Nephron progenitor cell (in vitro differentiated cells): ENCODE results near the gene CAMK1G.

ENCODE experiments used
- DNase-seq: peaks from one replicate; pipeline ENCODE4 v3.0.0; 2021
- H3K27ac Mint-ChIP-seq: 2 replicates; pipeline ENCODE4 v1.8.0; 2021; ENCODE audit warnings: mild to moderate bottlenecking, moderate library complexity, mixed read lengths
- H3K27me3 Mint-ChIP-seq: 2 replicates; pipeline ENCODE4 v1.8.0; 2021; ENCODE audit warnings: mild to moderate bottlenecking, low read depth, mixed read lengths; ENCODE audit not compliant: poor library complexity
- H3K36me3 Mint-ChIP-seq: 2 replicates; pipeline ENCODE4 v1.8.0; 2021; ENCODE audit warnings: low read depth, mixed read lengths
- H3K4me1 Mint-ChIP-seq: 2 replicates; pipeline ENCODE4 v1.8.0; 2021; ENCODE audit warnings: mixed read lengths
- H3K4me3 Mint-ChIP-seq: 2 replicates; pipeline ENCODE4 v1.8.0; 2021; ENCODE audit warnings: mild to moderate bottlenecking, moderate library complexity, mixed read lengths
- H3K9me3 Mint-ChIP-seq: 2 replicates; pipeline ENCODE4 v1.8.0; 2021; ENCODE audit warnings: mild to moderate bottlenecking, moderate library complexity, mixed read lengths
- CTCF ChIP-seq: fragments of 200-600 bp; sonication (generic); IDR thresholded peaks from 2 replicates; pipeline ENCODE4 v1.5.0; 2021; ENCODE audit warnings: antibody characterized with exemption

The CAMK1G gene

GRCh38 chr1:209634005-209634737, 50.7 kb downstream of the CAMK1G start:
- no peaks in the 10 kb centered on the region for H3K36me3 Mint-ChIP-seq

GRCh38 chr1:209635850-209636249, 52.3 kb downstream of the CAMK1G start:
- Mint-ChIP-seq H3K9me3 (no peaks in the 10 kb centered on the region), H3K27me3 (peaks cover 25% of the 10 kb centered on the region), H3K27ac (no peak overlapping the region), H3K4me1 (no peaks in the 10 kb centered on the region), H3K4me3 (no peak overlapping the region), H3K36me3 (no peaks in the 10 kb centered on the region)
- TF ChIP-seq CTCF, result no peak
- DNase-seq, result no peak

More at GRCh38 chr1:209634005-209634737, 50.7 kb downstream of the CAMK1G start:
- no peak for DNase-seq
- Mint-ChIP-seq H3K27me3 (peaks cover 34% of the 10 kb centered on the region), H3K27ac (no peak overlapping the region), H3K9me3 (no peaks in the 10 kb centered on the region), H3K4me3 (no peak overlapping the region), H3K4me1 (no peaks in the 10 kb centered on the region)
- no peak for TF ChIP-seq CTCF

- peak overlapping the region; percentile 89 for H3K27ac Mint-ChIP-seq
- H3K27me3 Mint-ChIP-seq, result peaks cover 17% of the 10 kb centered on the region
These were observed 58.3 kb downstream of the CAMK1G start for GRCh38 chr1:209641832-209642172.

GRCh38 chr1:209642816-209643215, 59.3 kb downstream of the CAMK1G start:
- Mint-ChIP-seq H3K4me1 (peaks cover 42% of the 10 kb centered on the region), H3K36me3 (no peaks in the 10 kb centered on the region), H3K4me3 (no peak overlapping the region), H3K27ac (no peak overlapping the region), H3K27me3 (peaks cover 14% of the 10 kb centered on the region), H3K9me3 (no peaks in the 10 kb centered on the region)
- no peak for DNase-seq
- no peak for TF ChIP-seq CTCF

More at GRCh38 chr1:209641832-209642172, 58.3 kb downstream of the CAMK1G start:
- Mint-ChIP-seq H3K9me3 (no peaks in the 10 kb centered on the region), H3K4me1 (peaks cover 32% of the 10 kb centered on the region), H3K4me3 (no peak overlapping the region), H3K36me3 (no peaks in the 10 kb centered on the region)
- DNase-seq, result no peak
- no peak for TF ChIP-seq CTCF

GRCh38 chr1:209643285-209644020, 59.9 kb downstream of the CAMK1G start:
- no peak for TF ChIP-seq CTCF
- H3K36me3 Mint-ChIP-seq, result no peaks in the 10 kb centered on the region
- peaks cover 48% of the 10 kb centered on the region for H3K4me1 Mint-ChIP-seq
- H3K9me3 Mint-ChIP-seq, result no peaks in the 10 kb centered on the region
- H3K4me3 Mint-ChIP-seq, result no peak overlapping the region
- no peak overlapping the region for H3K27ac Mint-ChIP-seq
- DNase-seq, result no peak
- H3K27me3 Mint-ChIP-seq, result peaks cover 14% of the 10 kb centered on the region
